Liver (tissue), 9 donors: ENCODE measurements around the gene SERINC3. TPM values are rescaled to one million over a fixed set of nuclear protein-coding genes. Genes with fewer than 3 reads are reported as not detected.

Source experiments
- DNase-seq: peaks from one replicate; pipeline ENCODE4 v3.0.0-alpha.2; 2017; ENCODE audit warnings: low spot score
- H3K27ac ChIP-seq, 2 donors: one replicate each; pipeline ENCODE4 v1.7.0; 2013; ENCODE audit warnings: inconsistent platforms in 2 of 2, low read length in 2 of 2, control low read depth in 1 of 2, low read depth in 1 of 2, mild to moderate bottlenecking in 1 of 2
- H3K27me3 ChIP-seq, 4 donors: one replicate each; pipeline versions ENCODE4 v1.6.1 to v1.7.0; 2013; ENCODE audit warnings: low read length in 3 of 4, inconsistent platforms in 1 of 4, mild to moderate bottlenecking in 1 of 4, moderate library complexity in 1 of 4; ENCODE audit not compliant: control insufficient read depth in 4 of 4, insufficient read depth in 4 of 4
- H3K36me3 ChIP-seq, 4 donors: one replicate each; pipeline versions ENCODE4 v1.6.1 to v1.7.0; 2013; ENCODE audit warnings: low read length in 3 of 4, mild to moderate bottlenecking in 3 of 4, low read depth in 1 of 4, moderate library complexity in 1 of 4; ENCODE audit not compliant: control insufficient read depth in 4 of 4, insufficient read depth in 3 of 4
- H3K4me1 ChIP-seq, 4 donors: one replicate each; pipeline versions ENCODE4 v1.6.1 to v1.7.0; 2013; ENCODE audit warnings: low read length in 3 of 4, mild to moderate bottlenecking in 3 of 4, moderate library complexity in 1 of 4; ENCODE audit not compliant: control insufficient read depth in 4 of 4, insufficient read depth in 4 of 4
- H3K4me3 ChIP-seq, 3 donors: one replicate each; pipeline versions ENCODE4 v1.6.1 to v1.7.0; 2013; ENCODE audit warnings: low read length in 3 of 3, control low read depth in 1 of 3, low read depth in 1 of 3, mild to moderate bottlenecking in 1 of 3
- H3K9ac ChIP-seq, 2 donors: one replicate each; pipeline ENCODE4 v1.7.0; 2013; ENCODE audit warnings: low read length in 2 of 2, mild to moderate bottlenecking in 2 of 2, moderate library complexity in 2 of 2, control low read depth in 1 of 2, low read depth in 1 of 2
- H3K9me3 ChIP-seq, 4 donors: one replicate each; pipeline versions ENCODE4 v1.6.1 to v1.7.0; 2013; ENCODE audit warnings: low read length in 3 of 4; ENCODE audit not compliant: control insufficient read depth in 4 of 4
- ATF3 ChIP-seq: IDR thresholded peaks from 2 replicates; pipeline ENCODE4 v1.6.1; 2016; ENCODE audit warnings: antibody characterized with exemption
- CTCF ChIP-seq: fragments of 150-350 bp; IDR thresholded peaks from 2 replicates; pipeline ENCODE4 v1.5.1; 2017; ENCODE audit warnings: improper control_type of control experiment, low read depth, low read length; ENCODE audit not compliant: missing input control
- EGR1 ChIP-seq, 2 donors: IDR thresholded peaks; 2 replicates each; pipeline ENCODE4 v1.6.1; 2016 to 2018; ENCODE audit warnings: antibody characterized with exemption in 2 of 2, low read depth in 2 of 2
- FOXA1 ChIP-seq: IDR thresholded peaks from 2 replicates; pipeline ENCODE4 v1.6.1; 2016; ENCODE audit warnings: antibody characterized with exemption
- GABPA ChIP-seq, 2 donors: IDR thresholded peaks in 1 of 2; conservative IDR thresholded peaks in 1 of 2; 2 replicates each; pipeline ENCODE4 v1.6.1; 2016; ENCODE audit warnings: antibody characterized with exemption in 2 of 2, mild to moderate bottlenecking in 1 of 2, moderate library complexity in 1 of 2
- HNF4A ChIP-seq, 2 donors: conservative IDR thresholded peaks; 2 replicates each; pipeline ENCODE4 v1.6.1; 2016; ENCODE audit warnings: antibody characterized with exemption in 2 of 2, mild to moderate bottlenecking in 2 of 2
- HNF4G ChIP-seq: IDR thresholded peaks from 2 replicates; pipeline ENCODE4 v1.6.1; 2016; ENCODE audit warnings: antibody characterized with exemption
- JUND ChIP-seq, 2 donors: IDR thresholded peaks; 2 replicates each; pipeline ENCODE4 v1.6.1; 2016; ENCODE audit warnings: antibody characterized with exemption in 2 of 2
- REST ChIP-seq: IDR thresholded peaks from 2 replicates; pipeline ENCODE4 v1.6.1; 2016; ENCODE audit warnings: antibody characterized with exemption, mild to moderate bottlenecking
- RXRA ChIP-seq, 2 donors: IDR thresholded peaks; 2 replicates each; pipeline ENCODE4 v1.6.1; 2017 to 2018; ENCODE audit warnings: antibody characterized with exemption in 2 of 2, mild to moderate bottlenecking in 1 of 2
- SP1 ChIP-seq: IDR thresholded peaks from 2 replicates; pipeline ENCODE4 v1.6.1; 2018; ENCODE audit warnings: antibody characterized with exemption, mild to moderate bottlenecking
- TAF1 ChIP-seq: conservative IDR thresholded peaks from 2 replicates; pipeline ENCODE4 v1.6.1; 2016; ENCODE audit warnings: antibody characterized with exemption, mild to moderate bottlenecking
- ZBTB33 ChIP-seq: IDR thresholded peaks from 2 replicates; pipeline ENCODE4 v1.6.1; 2016; ENCODE audit warnings: antibody characterized with exemption
- WGBS: extraction: QIAGEN DNeasy Blood & Tissue Kit; methylation state at CpG from one replicate; pipeline ENCODE4 v1.1.7; 2013; 5-methylcytosine and 5-hydroxymethylcytosine counted together
- polyA plus RNA-seq, 2 donors: library from polyadenylated mRNA; stranded (reverse) in 1 of 2; unstranded in 1 of 2; fragments of 200-250 nt in 1 of 2; fragments of >200 nt in 1 of 2; fragmentation: Nextera tagmentation in 1 of 2; extraction: Ambion mirVana in 1 of 2; gene quantifications; one replicate each; pipeline versions ENCODE4 v1.2.1 to v1.2.3, GENCODE V29; 2013 to 2015
- total RNA-seq, 2 donors: library from RNA; depleted of rRNA; stranded (reverse); fragments of >200 nt; gene quantifications; one replicate each; pipeline ENCODE4 v1.2.3, GENCODE V29; 2014
- donor health status: healthy.
- donor health status: healthy.
- donor health status: healthy.
- donor health status: healthy.
- donor health status: healthy.

Gene SERINC3
- total and polyA plus RNA-seq, 4 donors = 51.1 to 70.0 (median 58.5) TPM

GRCh38 chr20:44547419-44547818 is 25.5 kb upstream of the SERINC3 start:
- no peaks in the 10 kb centered on the region for H3K9me3 ChIP-seq
- H3K4me1 ChIP-seq = peaks cover 2 to 18% (median 10%) of the 10 kb centered on the region in 4 donors
- no peak overlapping the region for H3K4me3 ChIP-seq
- TF ChIP-seq ATF3 (no peak), HNF4A (conservative IDR thresholded peaks at IDR 0.05) (no peak), GABPA (IDR thresholded peaks at IDR 0.05 in 1 of 2, conservative IDR thresholded peaks at IDR 0.05 in 1 of 2) (no peak), HNF4G (no peak)
- H3K27me3 ChIP-seq = no peaks in the 10 kb centered on the region
- no peak overlapping the region for H3K9ac ChIP-seq
- H3K27ac ChIP-seq = no peak overlapping the region
- no peaks in the 10 kb centered on the region for H3K36me3 ChIP-seq
- DNase-seq = no peak
- WGBS = 97% methylated on average over 8 of the region's 8 CpGs

DNA sequence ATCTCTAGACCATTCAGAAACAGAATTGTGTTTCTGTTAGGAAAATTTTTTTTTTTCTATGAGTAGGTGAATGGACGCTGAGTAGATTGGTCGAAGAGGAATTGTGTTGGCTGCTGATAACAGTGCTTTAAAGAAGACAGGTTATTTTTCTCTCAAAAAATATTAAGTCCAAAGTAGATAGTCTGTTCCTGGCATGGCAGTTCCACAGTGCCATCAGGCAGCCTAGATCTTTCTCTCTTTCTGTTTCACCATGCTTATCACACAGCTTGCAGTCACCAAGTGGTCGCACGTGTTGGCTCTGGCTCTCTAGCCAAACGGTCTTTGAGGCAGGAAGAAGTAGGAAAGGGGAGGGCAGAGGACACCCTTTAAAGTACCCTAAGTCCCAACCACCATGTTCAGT is 22.4 kb upstream of the SERINC3 start:
- H3K4me1 ChIP-seq = peaks cover 2 to 28% (median 11%) of the 10 kb centered on the region in 4 donors
- no peak for DNase-seq
- no peak for TF ChIP-seq SP1
- TF ChIP-seq RXRA (IDR thresholded peaks at IDR 0.05) = no peak
- TF ChIP-seq EGR1 (IDR thresholded peaks at IDR 0.05; ENCODE audit: low read depth in 2 of 2) = no peak
- no peak for TF ChIP-seq FOXA1
- TF ChIP-seq HNF4G = no peak
- no peak for TF ChIP-seq REST
- TF ChIP-seq CTCF = no peak
- no peak for TF ChIP-seq ZBTB33
- TF ChIP-seq TAF1 = no peak
- no peak for TF ChIP-seq JUND (IDR thresholded peaks at IDR 0.05)
- H3K9ac ChIP-seq = no peak overlapping the region
- 61% methylated on average over 5 of the region's 5 CpGs for WGBS
- H3K9me3 ChIP-seq = no peaks in the 10 kb centered on the region
- H3K4me3 ChIP-seq = no peak overlapping the region
- H3K36me3 ChIP-seq = no peaks in the 10 kb centered on the region
- no peaks in the 10 kb centered on the region for H3K27me3 ChIP-seq
- H3K27ac ChIP-seq = no peak overlapping the region
